ENCODE measurements around the gene NLGN1. TPM values are rescaled to one million over a fixed set of nuclear protein-coding genes. Genes with fewer than 3 reads are reported as not detected.

The NLGN1 gene
- total RNA-seq, 1 donor from 2014 or later: 34.8 TPM

GRCh38 chr3:173841334-173841733 lies 443.8 kb downstream of the NLGN1 start:
- Mint-ChIP-seq H3K9me3 (peaks cover 8% of the 10 kb centered on the region), H3K4me3 (no peak overlapping the region), H3K36me3 (peaks cover 6% of the 10 kb centered on the region), H3K27me3 (ENCODE audit: insufficient read depth, low read depth) (no peaks in the 10 kb centered on the region), H3K4me1 (peaks cover 3% of the 10 kb centered on the region), H3K27ac (no peak overlapping the region)
- H4K20me1 ChIP-seq (ENCODE audit: low read depth): no peaks in the 10 kb centered on the region
- no peak overlapping the region for H3K4me2 ChIP-seq
- no peaks in the 10 kb centered on the region for H3K9me3 ChIP-seq (ENCODE audit: low read depth)
- no peaks in the 10 kb centered on the region for H3K79me2 ChIP-seq (ENCODE audit: low read depth)
- no peaks in the 10 kb centered on the region for H3K4me1 ChIP-seq
- no peaks in the 10 kb centered on the region for H3F3A ChIP-seq (ENCODE audit: low read depth)
- no peak for TF ChIP-seq EZH2phosphoT487 (IDR thresholded peaks at IDR 0.05)
- no peak for TF ChIP-seq EZH2 (IDR thresholded peaks at IDR 0.05)
- TF ChIP-seq CTCF (IDR thresholded peaks at IDR 0.05): no peak
- no peak overlapping the region for H3K4me3 ChIP-seq
- H3K36me3 ChIP-seq: no peaks in the 10 kb centered on the region
- no peak overlapping the region for H3K9ac ChIP-seq
- no peaks in the 10 kb centered on the region for H3K27me3 ChIP-seq
- H2AFZ ChIP-seq (replicated peaks): no peak overlapping the region
- no peak overlapping the region for H3K27ac ChIP-seq
- DNase-seq (ENCODE audit: low spot score): no peak

DNA sequence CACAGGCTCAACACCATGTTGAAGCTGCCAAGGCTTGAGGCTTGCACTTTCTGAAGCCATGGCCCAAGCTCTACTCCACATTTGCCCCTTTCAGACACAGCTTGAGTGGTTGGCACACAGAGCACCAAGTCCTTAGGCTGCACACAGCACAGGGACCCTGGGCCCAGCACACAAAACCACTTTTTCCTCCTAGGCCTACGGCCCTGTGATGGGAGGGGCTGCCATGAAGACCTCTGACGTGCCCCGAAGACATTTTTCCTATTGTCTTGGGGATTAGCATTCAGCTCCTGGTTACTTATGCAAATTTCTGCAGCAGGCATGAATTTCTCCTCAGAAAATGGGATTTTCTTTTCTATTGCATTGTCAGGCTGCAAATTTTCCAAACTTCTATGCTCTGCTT lies 445.5 kb downstream of the NLGN1 start:
- no peak overlapping the region for H3K4me3 Mint-ChIP-seq
- no peak overlapping the region for H3K27ac Mint-ChIP-seq
- Histone ChIP-seq H3K4me1 (no peaks in the 10 kb centered on the region), H3K9me3 (ENCODE audit: low read depth) (no peaks in the 10 kb centered on the region), H2AFZ (replicated peaks) (no peak overlapping the region), H3K27ac (no peak overlapping the region), H3K79me2 (ENCODE audit: low read depth) (no peaks in the 10 kb centered on the region), H3K4me2 (no peak overlapping the region), H3K4me3 (no peak overlapping the region), H3K27me3 (no peaks in the 10 kb centered on the region), H3F3A (ENCODE audit: low read depth) (no peaks in the 10 kb centered on the region), H3K36me3 (no peaks in the 10 kb centered on the region), H3K9ac (no peak overlapping the region), H4K20me1 (ENCODE audit: low read depth) (no peaks in the 10 kb centered on the region)
- TF ChIP-seq EZH2phosphoT487 (IDR thresholded peaks at IDR 0.05) (no peak), CTCF (IDR thresholded peaks at IDR 0.05) (no peak), EZH2 (IDR thresholded peaks at IDR 0.05) (no peak)
- DNase-seq (ENCODE audit: low spot score): no peak
- H3K36me3 Mint-ChIP-seq: peaks cover 6% of the 10 kb centered on the region
- H3K4me1 Mint-ChIP-seq: peaks cover 3% of the 10 kb centered on the region
- H3K27me3 Mint-ChIP-seq (ENCODE audit: insufficient read depth, low read depth): no peaks in the 10 kb centered on the region
- H3K9me3 Mint-ChIP-seq: peaks cover 8% of the 10 kb centered on the region

DNA sequence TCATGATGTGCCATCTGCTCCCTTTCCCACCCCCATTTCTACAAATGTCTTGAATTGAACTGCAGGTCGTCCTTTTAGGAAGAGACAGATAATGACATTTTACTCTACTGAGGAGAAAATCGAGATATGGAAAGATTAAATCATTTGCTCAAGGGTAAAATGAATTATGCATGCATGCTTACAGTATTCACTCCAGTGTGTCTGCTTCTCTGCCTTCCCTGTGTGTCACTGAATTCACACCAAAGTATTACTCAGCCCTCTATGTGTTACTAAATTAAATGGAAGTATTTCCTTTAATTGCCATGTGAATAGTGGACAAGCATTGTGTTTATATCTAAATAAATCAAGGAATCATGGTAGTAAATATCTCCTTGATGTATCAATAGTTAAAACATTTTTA lies 449.0 kb downstream of the NLGN1 start:
- Histone ChIP-seq H3K36me3 (no peaks in the 10 kb centered on the region), H3K9me3 (ENCODE audit: low read depth) (no peaks in the 10 kb centered on the region), H3K4me1 (no peaks in the 10 kb centered on the region), H3K4me2 (no peak overlapping the region), H3K27me3 (no peaks in the 10 kb centered on the region), H3F3A (ENCODE audit: low read depth) (no peaks in the 10 kb centered on the region), H3K9ac (no peak overlapping the region), H3K4me3 (no peak overlapping the region), H4K20me1 (ENCODE audit: low read depth) (no peaks in the 10 kb centered on the region), H3K79me2 (ENCODE audit: low read depth) (no peaks in the 10 kb centered on the region), H3K27ac (no peak overlapping the region), H2AFZ (replicated peaks) (no peak overlapping the region)
- TF ChIP-seq EZH2 (IDR thresholded peaks at IDR 0.05): no peak
- no peak for TF ChIP-seq CTCF (IDR thresholded peaks at IDR 0.05)
- TF ChIP-seq EZH2phosphoT487 (IDR thresholded peaks at IDR 0.05): no peak
- Mint-ChIP-seq H3K27me3 (ENCODE audit: insufficient read depth, low read depth) (no peaks in the 10 kb centered on the region), H3K9me3 (peaks cover 8% of the 10 kb centered on the region), H3K27ac (no peak overlapping the region), H3K4me3 (no peak overlapping the region), H3K36me3 (peaks cover 6% of the 10 kb centered on the region), H3K4me1 (no peaks in the 10 kb centered on the region)
- no peak for DNase-seq (ENCODE audit: low spot score)
